ENCODE measurements around the gene IFNGR2. TPM values are rescaled to one million over a fixed set of nuclear protein-coding genes. Genes with fewer than 3 reads are reported as not detected.
A peak's percentile ranks its signal among the peaks of the same experiment; 100 is the strongest.

IFNGR2 gene
- total and polyA plus RNA-seq, 2 of the 13 experiments (the other 11 are each of a cell fraction or from before 2014, with no cell fraction given), result 61.3 to 117 TPM

GRCh38 chr21:33479679-33480480, 76.7 kb downstream of the IFNGR2 start, which contains the start of gene TMEM50B (continued):
- 0 out of 2 replicates have a peak, but pooled peaks have one; percentile 14 for TF ChIP-seq ZNF567 (CRISPR knock-in tag; IDR thresholded peaks at IDR 0.05; ENCODE audit: borderline replicate concordance)
- no peak for TF ChIP-seq ZNF274 (CRISPR knock-in tag; IDR thresholded peaks at IDR 0.05)
- TF ChIP-seq TOE1 (CRISPR knock-in tag; IDR thresholded peaks at IDR 0.05), result no peak
- TF ChIP-seq ZNF646 (CRISPR knock-in tag; IDR thresholded peaks at IDR 0.05), result no peak
- no peak for TF ChIP-seq ZFP82 (CRISPR knock-in tag; IDR thresholded peaks at IDR 0.05; ENCODE audit: borderline replicate concordance)
- TF ChIP-seq CERS6 (CRISPR knock-in tag; IDR thresholded peaks at IDR 0.05), result no peak
- TF ChIP-seq ZNF709 (CRISPR knock-in tag; IDR thresholded peaks at IDR 0.05), result 0 out of 2 replicates have a peak, but pooled peaks have one; percentile 3
- no peak for TF ChIP-seq ZBTB33 (CRISPR knock-in tag; IDR thresholded peaks at IDR 0.05)
- TF ChIP-seq SETDB1 (CRISPR knock-in tag; IDR thresholded peaks at IDR 0.05; ENCODE audit: borderline replicate concordance), result no peak
- TF ChIP-seq ETS1 (CRISPR knock-in tag; IDR thresholded peaks at IDR 0.05), result no peak
- TF ChIP-seq TEF (CRISPR knock-in tag; IDR thresholded peaks at IDR 0.05), result peak; percentile 60; the same call in 1 of the 2 replicates
- no peak for TF ChIP-seq ZNF335 (CRISPR knock-in tag; IDR thresholded peaks at IDR 0.05)
- TF ChIP-seq ZBTB7B (CRISPR knock-in tag; IDR thresholded peaks at IDR 0.05), result peak; percentile 73
- TF ChIP-seq ZNF644 (CRISPR knock-in tag; IDR thresholded peaks at IDR 0.05; ENCODE audit: low read depth), result no peak
- TF ChIP-seq ZNF616 (CRISPR knock-in tag; IDR thresholded peaks at IDR 0.05; ENCODE audit: low read depth), result no peak
- peak; percentile 83 for TF ChIP-seq RAD21 (CRISPR knock-in tag; IDR thresholded peaks at IDR 0.05)
- TF ChIP-seq ZNF343 (CRISPR knock-in tag; IDR thresholded peaks at IDR 0.05), result no peak
- no peak for TF ChIP-seq ESRRA (CRISPR knock-in tag; IDR thresholded peaks at IDR 0.05; ENCODE audit: low read depth)

Data from HepG2 (cell line).